CD4-positive, alpha-beta memory T cell (primary cell): ENCODE data around the gene ZPBP2. TPM values are rescaled to one million over a fixed set of nuclear protein-coding genes. Genes with fewer than 3 reads are reported as not detected.

Experiments used
- CTCF ChIA-PET: fragments of 350-600 bp; sonication (Branson Sonifier 250); formaldehyde crosslinking; loops from one replicate; lab custom pipeline; 2021; ENCODE audit warnings: inconsistent platforms; ENCODE audit not compliant: partially characterized antibody; lab: Charles Lee
- POLR2A ChIA-PET: fragments of 350-600 bp; sonication (Branson Sonifier 250); formaldehyde crosslinking; loops from one replicate; lab custom pipeline; 2021; ENCODE audit not compliant: partially characterized antibody; lab: Charles Lee
- DNase-seq, 5 donors: peaks; one replicate each; pipeline versions ENCODE4 v3.0.0 to v3.0.0-alpha.2; 2020 to 2022; ENCODE audit warnings: mixed read lengths in 1 of 5
- H3K27ac ChIP-seq: one replicate; pipeline ENCODE4 v1.7.0; 2013; ENCODE audit warnings: low read depth, low read length
- H3K27me3 ChIP-seq: 2 replicates; pipeline ENCODE4 v1.7.0; 2013; ENCODE audit warnings: mild to moderate bottlenecking, low read length, moderate library complexity; ENCODE audit not compliant: insufficient read depth
- H3K36me3 ChIP-seq: 2 replicates; pipeline ENCODE4 v1.7.0; 2013; ENCODE audit warnings: mild to moderate bottlenecking, low read length, moderate library complexity; ENCODE audit not compliant: insufficient read depth
- H3K4me1 ChIP-seq: 2 replicates; pipeline ENCODE4 v1.7.0; 2013; ENCODE audit warnings: mild to moderate bottlenecking, low read length, moderate library complexity; ENCODE audit not compliant: insufficient read depth
- H3K4me3 ChIP-seq, 2 donors: one replicate each; pipeline ENCODE4 v1.7.0; 2013; ENCODE audit warnings: low read length in 2 of 2, mild to moderate bottlenecking in 1 of 2
- H3K9me3 ChIP-seq, 2 donors: one replicate each; pipeline ENCODE4 v1.7.0; 2013; ENCODE audit warnings: low read length in 2 of 2, control low read depth in 1 of 2; ENCODE audit not compliant: control insufficient read depth in 1 of 2
- H3K27ac Mint-ChIP-seq, 7 donors: one replicate each; pipeline ENCODE4 v1.8.0; 2020 to 2021; ENCODE audit warnings: mixed read lengths in 7 of 7, mild to moderate bottlenecking in 6 of 7, inconsistent platforms in 3 of 7, moderate library complexity in 3 of 7
- H3K27me3 Mint-ChIP-seq, 2 donors: one replicate each; pipeline ENCODE4 v1.8.0; 2020 to 2021; ENCODE audit warnings: mixed read lengths in 2 of 2
- H3K36me3 Mint-ChIP-seq, 2 donors: one replicate each; pipeline ENCODE4 v1.8.0; 2020 to 2021; ENCODE audit warnings: mixed read lengths in 2 of 2, inconsistent platforms in 1 of 2, mild to moderate bottlenecking in 1 of 2
- H3K4me1 Mint-ChIP-seq, 4 donors: one replicate each; pipeline ENCODE4 v1.8.0; 2020 to 2021; ENCODE audit warnings: mixed read lengths in 4 of 4, mild to moderate bottlenecking in 1 of 4
- H3K4me3 Mint-ChIP-seq, 8 donors: one replicate each; pipeline ENCODE4 v1.8.0; 2020 to 2021; ENCODE audit warnings: mixed read lengths in 8 of 8, mild to moderate bottlenecking in 7 of 8, moderate library complexity in 6 of 8, inconsistent platforms in 3 of 8
- H3K9me3 Mint-ChIP-seq, 8 donors: one replicate each; pipeline ENCODE4 v1.8.0; 2020 to 2021; ENCODE audit warnings: mixed read lengths in 8 of 8, mild to moderate bottlenecking in 5 of 8, inconsistent platforms in 3 of 8, moderate library complexity in 1 of 8
- intact Hi-C: fragments of 100-400 bp; cut with micrococcal nuclease; formaldehyde crosslinking; loops from one replicate; pipeline ENCODE4 v1.15.1; 2023
- polyA plus RNA-seq, 2 donors: library from polyadenylated mRNA; unstranded; fragments of 300-500 nt; fragmentation: Illumina TruSeq; gene quantifications; one replicate each; pipeline ENCODE4 v1.2.3, GENCODE V29; 2021
- total RNA-seq, 2 experiments: library from RNA; stranded (reverse); gene quantifications; one replicate each; pipeline ENCODE4 v1.2.3, GENCODE V29; 2021

Gene ZPBP2
- total and polyA plus RNA-seq, 4 experiments from 2014 or later: 0.25 to 1.2 (median 0.35) TPM; not detected in 1

DNA sequence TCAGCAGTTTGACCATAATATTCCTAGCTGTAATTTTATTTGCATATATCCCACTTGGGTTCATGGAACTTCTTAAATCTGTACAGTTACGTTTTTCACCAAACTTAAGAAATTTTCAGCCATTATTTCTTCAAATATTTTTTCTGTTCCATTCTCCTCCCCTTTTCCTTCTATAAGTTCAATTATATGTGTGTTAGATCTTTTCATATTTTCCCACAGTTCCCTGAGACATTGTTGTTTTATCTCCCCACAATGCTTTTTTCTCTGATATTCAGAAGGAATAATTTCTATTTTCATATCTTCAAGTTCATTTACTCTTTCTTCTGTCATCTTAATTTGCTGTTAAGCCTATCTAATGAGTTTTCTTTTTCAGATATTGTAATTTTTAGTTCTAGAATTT lies 29.9 kb upstream of the ZPBP2 start:
- no peaks in the 10 kb centered on the region for H3K36me3 ChIP-seq
- ChIA-PET CTCF (no interaction called here), POLR2A (no interaction called here)
- Mint-ChIP-seq H3K27me3 (no peaks in the 10 kb centered on the region), H3K9me3 (peaks cover 2 to 16% (median 13%) of the 10 kb centered on the region in 8 donors), H3K36me3 (peaks cover 49 to 50% of the 10 kb centered on the region in 2 donors), H3K27ac (peak overlapping the region in 2 of 7 donors; percentile 1 to 77), H3K4me3 (peak overlapping the region in 1 of 8 donors; percentile 31), H3K4me1 (peaks cover 16 to 51% (median 30%) of the 10 kb centered on the region in 4 donors)
- H3K4me1 ChIP-seq: peaks cover 17% of the 10 kb centered on the region
- no peak for DNase-seq
- no peak overlapping the region for H3K4me3 ChIP-seq
- intact Hi-C loops: no loop called here
- H3K27me3 ChIP-seq: no peaks in the 10 kb centered on the region
- H3K27ac ChIP-seq: no peak overlapping the region
- no peaks in the 10 kb centered on the region for H3K9me3 ChIP-seq

DNA sequence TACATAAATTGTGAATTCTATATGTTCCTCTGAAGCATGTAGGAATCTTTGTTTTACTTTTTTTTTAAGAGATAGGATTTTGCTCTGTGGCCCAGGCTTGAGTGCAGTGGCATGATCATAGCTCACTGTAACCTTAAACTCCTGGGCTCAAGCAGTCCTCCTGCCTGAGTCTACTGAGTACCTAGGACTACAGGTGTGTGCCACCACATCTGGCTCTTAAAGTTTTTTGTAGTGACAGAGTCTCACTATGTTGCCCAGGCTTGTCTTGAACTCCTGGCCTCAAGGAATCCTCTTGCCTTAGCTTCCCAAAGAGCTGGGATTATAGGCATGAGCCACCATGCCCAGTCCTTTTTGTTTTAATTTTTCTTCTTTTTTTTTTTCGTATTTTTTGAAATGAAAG lies 29.2 kb upstream of the ZPBP2 start:
- Mint-ChIP-seq H3K4me1 (peaks cover 20 to 58% (median 34%) of the 10 kb centered on the region in 4 donors), H3K4me3 (peak overlapping the region in 1 of 8 donors; percentile 8), H3K27me3 (no peaks in the 10 kb centered on the region), H3K36me3 (peaks cover 47 to 50% of the 10 kb centered on the region in 2 donors), H3K27ac (peak overlapping the region in 2 of 7 donors; percentile 10 to 18), H3K9me3 (peaks cover 2 to 16% (median 13%) of the 10 kb centered on the region in 8 donors)
- CTCF ChIA-PET: interaction anchor here (1.4 kb wide), 1 partner anchor 19 kb away, joined by 5 read pairs; no protein-coding TSS in a partner anchor
- H3K27ac ChIP-seq: no peak overlapping the region
- no peaks in the 10 kb centered on the region for H3K36me3 ChIP-seq
- H3K9me3 ChIP-seq: no peaks in the 10 kb centered on the region
- intact Hi-C loops: no loop called here
- no peak overlapping the region for H3K4me3 ChIP-seq
- no peaks in the 10 kb centered on the region for H3K27me3 ChIP-seq
- no peak for DNase-seq
- peaks cover 24% of the 10 kb centered on the region for H3K4me1 ChIP-seq
- POLR2A ChIA-PET: no interaction called here

DNA sequence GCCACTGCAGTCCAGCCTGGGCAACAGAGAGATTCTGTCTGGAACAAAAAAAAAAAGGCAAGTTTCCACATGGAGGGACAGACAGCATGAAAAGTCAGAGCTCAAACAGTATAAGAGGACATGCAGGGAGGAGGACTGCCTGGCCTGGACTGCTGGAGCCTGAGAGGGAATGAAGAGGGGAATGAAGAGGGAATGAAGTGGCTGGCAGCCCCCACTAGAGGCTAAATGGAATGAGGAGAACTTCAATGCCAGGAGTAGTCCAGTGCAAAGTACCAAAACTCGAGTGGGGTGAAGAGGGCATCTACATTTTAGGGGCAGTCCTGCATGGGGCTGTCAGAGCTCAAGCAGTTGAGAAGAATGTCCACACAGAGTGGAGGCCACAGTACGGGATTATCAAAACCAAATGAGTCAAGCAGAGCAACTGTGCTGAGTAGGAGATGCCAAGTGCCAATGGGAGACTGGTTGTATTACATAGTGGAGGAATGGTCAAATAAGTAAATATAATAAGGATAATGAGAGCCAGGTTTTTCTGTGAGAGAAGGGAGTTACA lies 26.8 kb upstream of the ZPBP2 start:
- Mint-ChIP-seq H3K27ac (peak overlapping the region in 3 of 7 donors; percentile 28 to 82 (median 79)), H3K4me1 (peaks cover 33 to 56% (median 46%) of the 10 kb centered on the region in 4 donors)
- intact Hi-C loops: no loop called here

DNA sequence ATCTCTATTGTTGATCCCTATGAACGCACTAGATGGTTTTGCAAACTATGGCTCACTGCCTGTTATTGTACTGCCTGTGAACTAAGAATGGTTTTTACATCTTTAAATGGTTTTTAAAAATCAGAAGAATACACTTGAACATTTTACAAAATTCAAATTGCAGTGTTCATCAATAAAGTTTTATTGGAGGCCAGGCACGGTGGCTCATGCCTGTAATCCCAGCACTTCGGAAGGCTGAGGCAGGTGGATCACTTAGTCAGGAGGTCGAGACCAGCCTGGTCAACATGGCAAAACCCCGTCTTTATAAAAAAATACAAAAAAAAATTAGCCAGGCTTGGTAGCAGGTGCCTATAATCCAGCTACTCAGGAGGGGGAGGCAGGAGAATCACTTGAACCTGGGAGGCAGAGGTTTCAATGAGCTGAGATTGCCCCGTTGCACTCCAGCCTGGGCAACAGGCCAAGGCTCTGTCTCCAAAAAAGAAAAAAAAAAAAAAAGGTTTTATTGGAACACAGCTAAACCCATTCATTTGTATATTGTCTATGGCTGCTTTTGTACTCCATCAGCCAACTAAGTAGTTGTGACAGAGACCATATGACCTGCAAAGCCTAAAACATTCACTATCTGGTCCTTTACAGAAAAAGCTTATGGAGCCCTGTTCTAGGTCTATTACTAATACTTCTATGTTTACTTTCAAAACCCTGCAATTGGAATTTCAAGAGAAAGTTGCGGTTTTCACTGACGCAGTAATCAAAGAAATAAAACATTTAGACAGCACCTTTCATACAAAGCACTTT lies 22.8 kb upstream of the ZPBP2 start:
- Mint-ChIP-seq H3K4me1 (peaks cover 47 to 78% (median 60%) of the 10 kb centered on the region in 4 donors), H3K27ac (peak overlapping the region in 5 of 7 donors; percentile 7 to 70 (median 32))
- H3K4me3 ChIP-seq: no peak overlapping the region

More for the DNA sequence above, 26.8 kb upstream of the ZPBP2 start:
- peaks cover 37 to 44% of the 10 kb centered on the region in 2 donors for H3K36me3 Mint-ChIP-seq
- no peak overlapping the region for H3K27ac ChIP-seq
- H3K4me3 ChIP-seq: no peak overlapping the region
- POLR2A ChIA-PET: interaction anchor here (1.5 to 1.6 kb wide), 2 partner anchors 8 to 16 kb away, joined by 3 to 5 read pairs; no protein-coding TSS in a partner anchor
- CTCF ChIA-PET: interaction anchor here (0.7 kb wide), 1 partner anchor 53 kb away, joined by 3 read pairs; no protein-coding TSS in a partner anchor
- no peaks in the 10 kb centered on the region for H3K27me3 Mint-ChIP-seq
- H3K4me1 ChIP-seq: peaks cover 40% of the 10 kb centered on the region
- H3K9me3 Mint-ChIP-seq: peaks cover 2 to 16% (median 11%) of the 10 kb centered on the region in 8 donors
- H3K27me3 ChIP-seq: no peaks in the 10 kb centered on the region
- no peaks in the 10 kb centered on the region for H3K9me3 ChIP-seq
- no peak overlapping the region for H3K4me3 Mint-ChIP-seq
- no peaks in the 10 kb centered on the region for H3K36me3 ChIP-seq
- DNase-seq: no peak

DNA sequence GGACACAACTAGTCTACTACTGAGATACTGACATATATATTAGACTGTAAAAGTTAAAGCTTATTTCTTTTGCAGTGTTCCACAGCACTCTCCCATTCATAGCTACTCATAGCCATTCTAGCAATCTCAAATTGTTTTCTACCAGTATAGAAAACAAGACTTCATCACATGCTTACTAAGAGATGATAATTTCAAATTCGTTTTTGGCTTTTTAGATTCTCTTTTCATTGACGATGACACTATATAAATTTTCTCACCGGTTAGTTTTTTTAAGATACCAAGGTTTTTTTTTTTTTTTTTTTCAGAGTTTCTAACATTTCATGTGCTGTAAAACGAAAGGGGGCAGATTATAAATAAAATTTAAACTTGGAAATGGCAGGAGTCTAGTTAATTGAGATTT lies 21.8 kb upstream of the ZPBP2 start:
- Mint-ChIP-seq H3K27ac (peak overlapping the region in 4 of 7 donors; percentile 1 to 72 (median 48)), H3K4me3 (peak overlapping the region in 1 of 8 donors; percentile 15), H3K9me3 (no peaks in the 10 kb centered on the region), H3K4me1 (peaks cover 43 to 72% (median 55%) of the 10 kb centered on the region in 4 donors), H3K27me3 (no peaks in the 10 kb centered on the region), H3K36me3 (peaks cover 7 to 27% of the 10 kb centered on the region in 2 donors)
- Histone ChIP-seq H3K27ac (no peak overlapping the region), H3K4me3 (no peak overlapping the region), H3K9me3 (no peaks in the 10 kb centered on the region), H3K27me3 (no peaks in the 10 kb centered on the region), H3K36me3 (no peaks in the 10 kb centered on the region), H3K4me1 (peaks cover 71% of the 10 kb centered on the region)
- intact Hi-C loops: no loop called here
- ChIA-PET POLR2A (interaction anchor here (0.7 to 2.3 kb wide), 3 partner anchors 52 to 91 kb away, joined by 3 to 6 read pairs (median 3); no protein-coding TSS in a partner anchor), CTCF (interaction anchor here (1.0 to 1.7 kb wide), 4 partner anchors 14 to 220 kb away, joined by 3 to 8 read pairs (median 3); partner anchors contain the start of gene PPP1R1B)
- DNase-seq: no peak

More for the DNA sequence above, 22.8 kb upstream of the ZPBP2 start:
- ChIA-PET CTCF (interaction anchor here (0.9 to 1.1 kb wide), 2 partner anchors 25 to 222 kb away, joined by 3 read pairs; no protein-coding TSS in a partner anchor), POLR2A (interaction anchor here (0.7 to 3.1 kb wide), 4 partner anchors 25 to 90 kb away, joined by 3 to 20 read pairs (median 4); no protein-coding TSS in a partner anchor)
- Mint-ChIP-seq H3K27me3 (no peaks in the 10 kb centered on the region), H3K4me3 (peak overlapping the region in 3 of 8 donors; percentile 8 to 54 (median 20)), H3K36me3 (peaks cover 14 to 32% of the 10 kb centered on the region in 2 donors), H3K9me3 (no peaks in the 10 kb centered on the region)
- H3K4me1 ChIP-seq: peaks cover 71% of the 10 kb centered on the region
- no peak overlapping the region for H3K27ac ChIP-seq
- intact Hi-C loops: no loop called here
- H3K27me3 ChIP-seq: no peaks in the 10 kb centered on the region
- no peaks in the 10 kb centered on the region for H3K36me3 ChIP-seq
- DNase-seq: no peak
- H3K9me3 ChIP-seq: no peaks in the 10 kb centered on the region

DNA sequence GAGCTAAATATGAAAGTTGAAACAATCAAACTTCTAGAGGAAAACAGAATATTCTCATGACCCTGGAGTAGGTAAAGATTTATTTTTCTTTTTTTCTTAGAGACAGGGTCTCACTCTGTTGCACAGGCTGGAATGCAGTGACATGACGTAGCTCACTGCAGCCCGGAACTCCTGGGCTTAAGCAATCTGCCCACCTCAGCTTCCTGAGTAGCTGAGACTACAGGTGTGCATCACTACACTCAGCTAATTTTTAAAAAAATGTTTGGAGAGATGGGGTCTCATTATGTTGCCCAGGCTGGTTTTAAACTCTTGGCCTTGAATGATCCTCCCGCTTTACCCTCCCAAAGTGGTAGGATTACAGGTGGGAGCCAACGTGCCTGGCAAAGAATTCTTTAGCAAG lies 19.4 kb upstream of the ZPBP2 start:
- no peaks in the 10 kb centered on the region for H3K36me3 ChIP-seq
- H3K27ac ChIP-seq: no peak overlapping the region
- no peak for DNase-seq
- Mint-ChIP-seq H3K36me3 (peaks cover 3 to 20% of the 10 kb centered on the region in 2 donors), H3K9me3 (no peaks in the 10 kb centered on the region), H3K27me3 (no peaks in the 10 kb centered on the region), H3K27ac (peak overlapping the region in 6 of 7 donors; percentile 56 to 79 (median 72)), H3K4me3 (peak overlapping the region in 7 of 8 donors; percentile 0 to 67 (median 29)), H3K4me1 (peaks cover 42 to 65% (median 51%) of the 10 kb centered on the region in 4 donors)
- intact Hi-C loops: no loop called here
- H3K27me3 ChIP-seq: no peaks in the 10 kb centered on the region
- ChIA-PET CTCF (interaction anchor here (1.6 kb wide), 1 partner anchor 96 kb away, joined by 6 read pairs; no protein-coding TSS in a partner anchor), POLR2A (interaction anchor here (0.6 to 1.5 kb wide), 12 partner anchors 8 to 132 kb away, joined by 3 to 5 read pairs (median 3); partner anchors contain the start of genes IKZF3 and PSMD3)
- peaks cover 72% of the 10 kb centered on the region for H3K4me1 ChIP-seq
- H3K4me3 ChIP-seq: no peak overlapping the region
- H3K9me3 ChIP-seq: no peaks in the 10 kb centered on the region
